NCI-H460 (cell line): Measurements from ENCODE around the gene SOX9. TPM values are rescaled to one million over a fixed set of nuclear protein-coding genes. Genes with fewer than 3 reads are reported as not detected.
"Not testable (repeated sequence)": the region's sequence is repeated elsewhere in the genome, so short reads cannot be mapped to it uniquely, and the experiment has no call there.

Experiments
- DNase-seq: peaks from one replicate; pipeline ENCODE4 v3.0.0-alpha.2; 2016; ENCODE audit warnings: low read depth; ENCODE audit errors: extremely low read depth
- total RNA-seq: library from RNA; depleted of rRNA; stranded (reverse); fragments of >200 nt; shearing (Covaris generic); gene quantifications from 2 replicates; pipeline ENCODE4 v1.2.3, GENCODE V29; 2014

SOX9 gene
- total RNA-seq, 1 experiment from 2014 or later = 46.4 TPM

GRCh38 chr17:72123530-72124437 is 3.0 kb downstream of the SOX9 start:
- DNase-seq = no peak

DNA sequence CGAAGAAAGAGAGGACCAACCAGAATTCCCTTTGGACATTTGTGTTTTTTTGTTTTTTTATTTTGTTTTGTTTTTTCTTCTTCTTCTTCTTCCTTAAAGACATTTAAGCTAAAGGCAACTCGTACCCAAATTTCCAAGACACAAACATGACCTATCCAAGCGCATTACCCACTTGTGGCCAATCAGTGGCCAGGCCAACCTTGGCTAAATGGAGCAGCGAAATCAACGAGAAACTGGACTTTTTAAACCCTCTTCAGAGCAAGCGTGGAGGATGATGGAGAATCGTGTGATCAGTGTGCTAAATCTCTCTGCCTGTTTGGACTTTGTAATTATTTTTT is 3.6 kb downstream of the SOX9 start:
- no peak for DNase-seq

DNA sequence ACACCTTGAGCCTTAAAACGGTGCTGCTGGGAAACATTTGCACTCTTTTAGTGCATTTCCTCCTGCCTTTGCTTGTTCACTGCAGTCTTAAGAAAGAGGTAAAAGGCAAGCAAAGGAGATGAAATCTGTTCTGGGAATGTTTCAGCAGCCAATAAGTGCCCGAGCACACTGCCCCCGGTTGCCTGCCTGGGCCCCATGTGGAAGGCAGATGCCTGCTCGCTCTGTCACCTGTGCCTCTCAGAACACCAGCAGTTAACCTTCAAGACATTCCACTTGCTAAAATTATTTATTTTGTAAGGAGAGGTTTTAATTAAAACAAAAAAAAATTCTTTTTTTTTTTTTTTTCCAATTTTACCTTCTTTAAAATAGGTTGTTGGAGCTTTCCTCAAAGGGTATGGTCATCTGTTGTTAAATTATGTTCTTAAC is 4.4 kb downstream of the SOX9 start:
- DNase-seq = no peak

GRCh38 chr17:72125742-72126141 is 4.9 kb downstream of the SOX9 start:
- no peak for DNase-seq

- no peak for DNase-seq
Measured at GRCh38 chr17:72126575-72127486, 6.0 kb downstream of the SOX9 start.

GRCh38 chr17:72128039-72128438 is 7.2 kb downstream of the SOX9 start:
- no peak for DNase-seq

- DNase-seq = no peak
Measured at GRCh38 chr17:72134608-72135394, 14.0 kb downstream of the SOX9 start.

- no peak for DNase-seq
Measured at GRCh38 chr17:72135546-72136325, 14.9 kb downstream of the SOX9 start.

DNA sequence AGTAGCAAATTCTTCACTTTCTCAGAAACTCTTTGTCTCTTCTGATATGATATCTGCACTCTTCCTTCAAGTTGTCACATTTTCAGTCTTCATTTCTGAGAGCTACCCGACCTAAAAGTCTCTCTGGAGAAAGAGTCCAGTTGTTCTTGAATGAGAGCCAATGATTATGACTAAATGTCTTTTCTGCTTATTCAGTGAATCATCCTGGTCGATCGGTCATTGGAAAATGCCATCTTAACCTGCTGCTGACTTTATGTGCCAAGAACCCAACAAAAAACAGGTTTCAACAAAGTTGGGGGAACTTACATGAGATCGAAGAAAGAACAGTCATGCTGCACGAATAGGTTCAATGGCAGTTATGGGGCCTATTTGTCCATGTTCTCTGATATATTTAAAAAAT is 15.9 kb downstream of the SOX9 start:
- no peak for DNase-seq

DNA sequence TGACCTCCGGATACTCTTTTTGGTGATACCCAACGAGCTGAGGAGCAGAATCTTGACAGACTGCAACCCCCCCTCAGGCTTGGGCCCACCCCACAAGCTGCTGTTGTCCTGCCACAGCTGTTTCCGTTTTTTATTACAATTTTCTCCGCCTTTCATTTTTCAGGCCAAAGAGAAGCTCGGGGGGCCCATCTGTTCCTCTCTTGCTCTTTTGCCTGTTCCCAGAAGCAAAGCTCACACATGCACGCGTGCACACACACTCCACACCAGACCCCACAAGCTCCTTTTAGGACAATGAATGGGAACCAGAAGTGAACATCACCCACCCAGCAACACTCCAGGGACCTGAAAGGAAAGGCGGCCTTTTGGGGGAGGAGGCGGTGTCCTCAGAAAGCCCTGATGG is 16.3 kb downstream of the SOX9 start:
- DNase-seq = no peak

- DNase-seq = no peak
Measured at GRCh38 chr17:72139212-72139611, 18.4 kb downstream of the SOX9 start.

- no peak for DNase-seq
Measured at GRCh38 chr17:72141336-72141735, 20.5 kb downstream of the SOX9 start.

DNA sequence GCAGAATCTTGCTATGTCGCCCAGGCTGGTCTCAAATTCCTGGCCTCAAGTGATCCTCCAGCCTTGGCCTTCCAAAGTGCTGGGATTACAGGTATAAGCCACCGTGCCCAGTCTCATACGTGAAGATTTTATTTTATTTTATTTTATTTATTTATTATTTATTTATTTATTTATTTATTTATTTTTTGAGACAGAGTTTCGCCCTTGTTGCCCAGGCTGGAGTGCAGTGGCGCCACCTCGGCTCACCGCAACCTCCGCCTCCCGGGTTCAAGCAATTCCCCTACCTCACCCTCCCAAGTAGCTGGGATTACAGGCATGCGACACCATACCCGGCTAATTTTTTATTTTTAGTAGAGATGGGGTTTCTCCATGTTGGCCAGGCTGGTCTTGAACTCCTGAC is 21.3 kb downstream of the SOX9 start:
- not testable (repeated sequence) for DNase-seq

- no peak for DNase-seq
Measured at GRCh38 chr17:72142614-72143013, 21.8 kb downstream of the SOX9 start.

- DNase-seq = no peak
Measured at GRCh38 chr17:72143245-72143644, 22.4 kb downstream of the SOX9 start.

DNA sequence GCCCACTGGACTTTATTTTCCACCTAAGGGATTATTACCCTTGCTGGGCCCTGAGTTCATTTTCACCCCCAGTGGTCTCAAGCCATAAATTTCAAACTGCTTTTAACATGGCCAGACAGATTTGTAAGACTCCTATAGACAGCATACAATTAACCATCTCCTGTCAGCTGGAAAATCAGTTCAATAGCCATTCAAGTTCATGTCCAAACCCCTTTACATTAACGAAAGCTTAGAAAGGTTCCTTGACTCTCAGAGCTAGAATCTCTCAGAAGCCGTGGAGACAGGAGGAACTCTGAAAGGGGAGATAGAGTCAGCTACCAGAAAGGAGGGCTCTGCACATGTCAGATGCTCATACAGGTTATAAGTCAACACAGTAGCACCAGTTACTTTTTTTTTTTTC is 23.3 kb downstream of the SOX9 start:
- no peak for DNase-seq

DNA sequence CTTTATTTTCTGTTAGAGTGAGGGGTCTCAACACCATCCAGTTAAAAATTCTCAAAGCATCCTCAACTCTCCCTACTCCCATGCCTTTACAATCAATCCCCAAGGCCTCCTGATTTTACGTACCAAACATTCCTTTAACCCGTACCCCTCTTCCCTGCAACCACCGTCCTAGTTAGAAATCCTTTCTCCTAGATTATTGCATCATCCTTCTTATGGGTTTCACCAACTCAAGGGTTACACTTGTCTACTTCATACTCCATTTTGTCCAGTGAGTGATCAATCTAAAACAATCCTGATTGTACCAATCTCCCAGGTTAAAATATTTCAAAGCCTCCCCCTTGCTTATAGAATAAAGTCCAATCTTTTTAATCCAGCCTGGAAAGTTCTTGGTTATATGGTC is 24.7 kb downstream of the SOX9 start:
- DNase-seq = no peak

GRCh38 chr17:72145962-72146361 is 25.1 kb downstream of the SOX9 start:
- no peak for DNase-seq

DNA sequence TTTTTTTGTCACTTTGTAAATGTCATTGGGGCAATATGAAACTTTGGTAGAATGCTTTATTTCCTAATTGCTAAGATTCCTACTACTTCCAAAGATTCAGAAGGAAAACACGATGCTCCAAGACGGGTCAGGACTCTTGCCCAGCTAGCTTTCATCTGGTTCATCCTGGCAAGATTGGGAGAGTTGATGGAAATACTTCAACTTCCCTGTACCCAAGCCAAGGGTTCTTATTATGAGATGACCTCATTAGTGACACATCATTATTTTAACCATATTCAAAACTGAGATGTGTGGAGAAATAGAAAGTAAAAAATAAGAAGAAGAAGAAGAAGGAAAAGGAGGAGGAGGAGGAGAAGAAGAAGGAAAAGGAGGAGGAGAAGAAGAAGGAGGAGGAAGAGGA is 25.6 kb downstream of the SOX9 start:
- no peak for DNase-seq
